Measurements from ENCODE around the gene PRC1.
"Not testable (repeated sequence)": the region's sequence is repeated elsewhere in the genome, so short reads cannot be mapped to it uniquely, and the experiment has no call there.

PRC1 gene

DNA sequence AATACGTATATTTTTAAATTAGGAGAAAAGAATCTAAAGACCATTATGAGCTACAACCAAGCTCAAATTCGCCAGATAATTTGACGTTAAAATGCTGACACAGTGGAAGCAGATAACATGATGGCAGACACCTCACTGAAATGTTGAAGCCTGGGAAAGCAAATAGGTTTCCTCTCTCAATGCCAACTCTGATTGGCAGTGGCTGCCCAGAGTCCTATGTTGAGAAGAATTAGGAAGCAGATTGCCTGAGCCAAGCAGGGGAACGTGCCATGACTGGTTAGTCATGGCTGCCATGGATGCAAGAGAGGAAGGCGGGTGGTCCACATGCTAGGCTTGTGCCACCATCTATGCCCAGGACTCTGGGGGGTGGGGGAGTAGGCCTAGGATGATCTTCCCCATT is 56.1 kb downstream of the PRC1 start:
- no peak for DNase-seq (ENCODE audit: low read depth, low spot score)
- H3K27ac ChIP-seq, result no peak overlapping the region

DNA sequence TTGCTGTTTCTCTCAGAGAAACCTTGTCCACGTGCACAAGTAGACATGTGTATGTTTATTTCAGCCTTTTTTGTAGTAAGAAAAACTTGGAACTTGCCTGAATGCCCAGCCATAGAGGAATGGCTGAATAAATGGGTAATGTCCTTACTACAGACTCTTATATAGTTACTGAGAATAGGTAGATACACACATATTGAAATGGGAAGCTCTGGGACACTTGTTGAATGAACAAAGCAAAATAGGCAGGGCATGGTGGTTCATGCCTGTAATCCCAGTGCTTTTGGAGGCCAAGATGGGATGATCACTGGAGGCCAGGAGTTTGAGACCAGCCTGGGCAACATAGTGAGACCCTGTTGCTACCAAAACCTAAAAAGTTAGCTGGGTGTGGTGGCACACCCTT is 57.5 kb downstream of the PRC1 start:
- H3K27ac ChIP-seq, result no peak overlapping the region
- no peak for DNase-seq (ENCODE audit: low read depth, low spot score)

GRCh38 chr15:90934949-90935751 is 59.2 kb downstream of the PRC1 start, which contains the start of gene UNC45A:
Gene UNC45A, plus strand, starts transcription at chr15:90935285. Its CDS starts 40 bp downstream, at chr15:90935325.
- peak within 1 kb of the TSS; percentile 44 for H3K27ac ChIP-seq
- no peak for DNase-seq (ENCODE audit: low read depth, low spot score)

DNA sequence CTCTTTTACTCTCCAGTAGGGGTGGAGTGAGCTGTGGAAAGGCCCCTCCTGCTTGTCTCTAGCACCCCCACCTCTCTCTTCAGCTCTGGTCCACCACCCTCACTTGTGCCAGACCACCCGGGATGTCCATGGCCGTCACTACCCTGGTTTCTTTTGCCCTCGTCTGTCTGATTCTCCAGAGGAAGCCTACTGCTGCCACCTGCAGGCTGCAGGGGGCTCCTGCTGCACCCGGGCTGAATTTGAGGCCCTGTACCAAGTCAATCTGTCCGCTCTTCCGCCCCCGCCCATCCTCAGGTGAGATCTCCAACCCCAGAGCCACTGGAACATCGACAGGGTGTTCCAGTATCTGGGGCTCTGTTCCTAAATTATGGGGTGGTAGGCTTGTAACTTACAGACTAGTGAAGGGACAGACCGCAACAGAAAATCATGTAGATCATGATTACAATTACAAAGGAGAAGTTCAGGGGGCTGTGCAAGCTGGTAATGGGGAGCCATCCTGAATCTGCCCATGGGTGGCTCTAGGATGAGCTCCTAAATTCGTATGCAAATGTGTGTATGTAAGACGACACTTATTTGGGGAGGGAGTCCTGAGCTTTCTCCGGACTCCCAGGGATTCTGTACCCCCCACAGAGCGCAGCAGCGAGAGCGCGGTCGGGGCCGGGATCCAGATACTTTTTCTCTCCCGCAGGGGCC is 59.9 kb downstream of the PRC1 start:
- no peak for DNase-seq (ENCODE audit: low read depth, low spot score)
- peak overlapping the region; percentile 44 for H3K27ac ChIP-seq

DNA sequence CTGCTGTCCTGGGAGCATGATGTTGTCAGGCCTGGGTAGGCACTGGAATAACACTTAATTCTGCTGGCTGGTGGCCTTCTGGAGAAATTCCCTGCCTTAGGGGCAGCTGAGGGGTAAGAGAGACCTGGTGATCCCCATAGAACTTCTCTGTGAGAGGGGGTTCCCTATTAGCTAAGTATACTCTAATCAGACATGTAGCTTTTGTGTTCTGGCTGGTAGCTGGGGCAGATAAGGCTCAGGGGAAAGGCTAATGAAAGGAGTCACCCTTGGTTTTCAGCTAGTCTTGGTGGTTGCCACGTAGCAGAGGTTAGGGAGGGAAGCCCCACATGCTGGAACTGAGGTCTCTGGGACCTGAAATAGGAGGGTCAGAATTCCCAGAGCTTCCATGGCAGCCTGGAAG is 61.0 kb downstream of the PRC1 start:
- no peak for DNase-seq (ENCODE audit: low read depth, low spot score)
- no peak overlapping the region for H3K27ac ChIP-seq

DNA sequence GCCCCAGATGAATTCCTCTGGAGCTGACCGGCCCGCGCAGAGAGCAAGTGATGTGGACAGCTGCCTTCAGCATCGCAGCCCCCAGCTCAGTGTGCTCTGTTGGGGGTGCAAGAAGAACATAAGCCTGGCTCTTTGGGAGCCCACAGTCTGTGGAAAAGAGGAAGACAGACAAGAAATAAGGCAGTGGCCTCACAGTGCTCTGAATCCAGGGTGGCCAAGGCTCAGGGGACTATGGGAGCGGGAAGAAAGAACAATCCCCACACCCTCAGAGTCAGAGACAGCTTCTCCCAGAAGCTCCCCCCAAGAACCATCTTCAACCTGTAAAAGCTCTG is 61.7 kb downstream of the PRC1 start:
- DNase-seq (ENCODE audit: low read depth, low spot score), result no peak
- H3K27ac ChIP-seq, result peak overlapping the region; percentile 77

DNA sequence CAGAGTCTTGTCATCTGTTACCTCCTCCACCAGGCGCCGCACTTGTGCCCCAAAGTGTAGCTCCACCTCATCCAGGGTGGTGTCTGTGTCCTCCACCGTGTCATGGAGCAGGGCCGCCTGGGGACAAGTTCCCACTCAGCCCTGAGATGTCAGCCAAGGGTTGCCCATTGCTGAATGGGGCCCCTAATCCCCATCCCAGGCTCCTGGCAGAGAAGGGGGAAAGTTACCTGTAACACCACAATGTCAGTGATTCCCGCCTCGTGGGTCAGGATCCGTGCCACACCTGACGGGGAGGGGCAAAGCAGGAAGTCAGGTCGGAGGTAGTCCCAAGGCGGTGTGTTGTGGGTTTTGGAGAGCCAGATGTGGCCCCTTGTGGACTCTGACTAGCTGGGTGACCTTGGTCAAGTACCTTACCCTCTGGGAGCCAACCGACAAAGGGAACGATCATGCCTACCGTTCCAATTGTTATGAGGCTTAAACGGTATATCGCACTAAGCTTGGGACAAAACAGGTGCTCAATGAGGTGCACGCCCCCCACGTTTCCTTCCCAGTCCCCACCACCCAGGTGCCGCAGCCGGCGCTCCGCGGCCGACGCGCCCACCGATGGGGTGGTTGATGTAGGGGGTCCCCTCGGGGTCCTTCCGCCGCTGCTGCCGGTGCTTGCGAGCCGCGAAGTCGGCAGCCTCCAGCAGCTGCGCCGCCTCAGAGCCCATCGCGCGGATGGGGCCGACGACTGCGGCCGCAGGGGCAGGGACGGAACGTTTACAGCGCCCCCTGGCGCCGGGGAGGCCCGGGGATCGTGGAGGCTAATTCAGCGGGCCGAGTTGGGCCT is 62.3 kb downstream of the PRC1 start, which contains the start of gene HDDC3:
Gene HDDC3, minus strand, starts transcription at position 722 of the 832 bp plus-strand sequence. Its CDS starts 9 bp downstream, at position 713.
- peak within 1 kb of the TSS; percentile 77 for H3K27ac ChIP-seq
- DNase-seq (ENCODE audit: low read depth, low spot score), result no peak

DNA sequence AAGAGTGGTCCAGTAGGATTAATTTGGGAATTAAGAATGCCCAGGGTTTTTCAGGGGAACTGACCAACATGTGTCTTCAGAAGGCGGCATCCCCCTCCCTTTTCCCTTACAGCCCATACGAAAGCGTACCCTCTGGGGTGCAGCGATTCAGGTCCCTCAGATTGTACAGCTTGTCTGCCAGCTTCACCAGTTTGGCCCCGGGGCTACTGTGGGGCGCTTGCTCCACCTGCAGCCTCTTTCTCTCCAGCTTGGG is 62.8 kb downstream of the PRC1 start:
- peak overlapping the region; percentile 77 for H3K27ac ChIP-seq
- no peak for DNase-seq (ENCODE audit: low read depth, low spot score)

DNA sequence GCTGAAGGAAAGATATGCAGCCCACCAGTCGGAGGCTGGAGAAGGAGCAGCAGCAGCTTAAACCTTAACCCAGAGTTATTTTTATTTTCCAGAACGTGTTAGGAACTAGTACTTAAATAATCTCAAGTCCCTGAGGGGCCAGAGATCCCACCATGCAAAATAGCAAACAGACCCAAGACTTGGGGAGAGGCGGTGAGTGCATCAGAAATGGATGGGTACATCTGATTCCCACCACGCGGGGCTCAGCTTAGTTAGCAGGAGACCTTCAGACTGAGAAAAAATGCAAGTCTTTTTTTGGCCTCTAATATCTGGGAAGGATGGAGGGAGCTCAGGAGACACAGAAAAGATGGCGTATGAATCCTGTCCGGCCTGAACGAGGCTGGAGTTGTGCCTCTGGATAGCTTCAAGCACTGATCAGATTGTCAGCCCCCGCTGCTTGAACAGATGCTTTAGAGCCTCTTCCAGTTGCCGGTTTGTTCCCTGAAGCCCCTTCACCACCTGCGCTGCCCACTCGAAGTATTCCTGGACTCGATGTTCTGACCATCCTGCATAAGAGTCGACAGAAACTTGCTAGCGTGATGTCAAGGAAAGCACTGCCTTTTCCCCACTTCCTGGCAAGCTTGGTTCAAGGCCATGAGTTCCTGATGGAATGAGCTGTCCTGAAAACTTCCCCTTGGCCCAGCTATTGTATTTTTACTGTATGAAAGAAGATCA is 63.3 kb downstream of the PRC1 start:
- DNase-seq (ENCODE audit: low read depth, low spot score), result no peak
- peak overlapping the region; percentile 77 for H3K27ac ChIP-seq

- H3K27ac ChIP-seq, result peak overlapping the region; percentile 77
- DNase-seq (ENCODE audit: low read depth, low spot score), result no peak
Observed at GRCh38 chr15:90929246-90930019, 64.9 kb downstream of the PRC1 start.

GRCh38 chr15:90928106-90928505 is 66.2 kb downstream of the PRC1 start:
- not testable (repeated sequence) for DNase-seq (ENCODE audit: low read depth, low spot score); H3K27ac ChIP-seq

DNA sequence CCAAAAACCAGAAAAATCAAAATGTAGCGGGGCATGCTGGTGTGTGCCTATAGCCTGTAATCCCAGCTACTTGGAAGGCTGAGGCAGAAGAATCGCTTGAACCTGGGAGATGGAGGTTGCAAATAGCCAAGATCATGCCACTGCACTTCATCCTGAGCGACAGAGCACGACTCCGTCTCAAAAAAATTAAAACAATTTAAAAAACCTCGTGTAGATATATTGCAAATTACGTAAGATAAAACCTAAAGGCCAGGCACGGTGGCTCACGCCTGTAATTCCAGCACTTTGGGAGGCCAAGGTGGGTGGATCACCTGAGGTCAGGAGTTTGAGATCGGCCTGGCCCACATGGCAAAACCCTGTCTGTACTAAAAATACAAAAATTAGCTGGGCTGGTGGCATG is 67.6 kb downstream of the PRC1 start:
- not testable (repeated sequence) for H3K27ac ChIP-seq; DNase-seq (ENCODE audit: low read depth, low spot score)

DNA sequence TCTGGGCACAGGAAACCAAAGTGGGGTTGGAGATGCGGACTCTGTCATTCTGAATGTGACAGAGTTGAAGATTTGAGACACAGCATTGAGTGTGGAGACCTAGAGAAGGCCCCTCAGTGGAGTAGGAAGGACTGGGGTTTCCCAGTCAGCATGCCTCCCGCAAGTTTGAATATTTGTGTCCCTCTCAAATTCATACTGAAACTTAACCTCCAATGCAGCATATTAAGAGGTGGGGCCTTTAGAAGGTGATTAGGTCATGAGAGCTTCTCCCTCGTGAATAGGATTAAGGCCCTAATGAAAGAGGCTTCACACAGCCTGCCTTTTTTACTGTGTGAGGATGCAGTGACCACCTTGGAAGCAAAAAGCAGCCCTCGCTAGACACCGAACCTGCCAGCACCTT is 70.0 kb downstream of the PRC1 start:
- DNase-seq (ENCODE audit: low read depth, low spot score), result no peak
- H3K27ac ChIP-seq, result no peak overlapping the region

GRCh38 chr15:90922712-90923322 is 71.5 kb downstream of the PRC1 start:
- not testable (repeated sequence) for DNase-seq (ENCODE audit: low read depth, low spot score); H3K27ac ChIP-seq

- no peak overlapping the region for H3K27ac ChIP-seq
- no peak for DNase-seq (ENCODE audit: low read depth, low spot score)
Observed at GRCh38 chr15:90921887-90922286, 72.4 kb downstream of the PRC1 start.

- H3K27ac ChIP-seq, result no peak overlapping the region
- DNase-seq (ENCODE audit: low read depth, low spot score), result no peak
Observed at GRCh38 chr15:90918835-90919234, 75.5 kb downstream of the PRC1 start.

GRCh38 chr15:90918034-90918788 is 76.1 kb downstream of the PRC1 start:
- DNase-seq (ENCODE audit: low read depth, low spot score), result no peak
- no peak overlapping the region for H3K27ac ChIP-seq

- H3K27ac ChIP-seq, result no peak overlapping the region
Observed at GRCh38 chr15:90917569-90917968, 76.8 kb downstream of the PRC1 start.

DNA sequence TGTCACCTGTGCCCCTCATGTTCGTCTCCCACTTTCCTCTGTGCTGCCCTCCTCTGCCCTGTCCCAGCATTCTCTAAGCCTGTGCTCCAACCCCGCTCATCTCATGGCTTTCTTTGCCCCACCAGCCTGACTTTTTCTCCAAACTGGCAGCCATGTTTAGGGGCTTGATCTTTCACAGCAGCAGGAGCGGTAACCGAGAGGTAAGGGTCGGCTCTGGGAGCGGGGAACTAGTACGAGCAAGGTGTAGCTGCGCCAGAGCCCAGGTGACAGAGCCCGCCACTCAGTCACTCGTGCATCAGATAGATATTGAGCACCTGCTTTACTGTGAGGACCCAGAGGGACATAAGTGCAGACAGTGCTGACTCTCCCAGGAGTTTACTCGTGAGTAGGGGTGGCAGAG is 77.9 kb downstream of the PRC1 start:
- DNase-seq (ENCODE audit: low read depth, low spot score), result no peak

More at GRCh38 chr15:90917569-90917968, 76.8 kb downstream of the PRC1 start:
- DNase-seq (ENCODE audit: low read depth, low spot score), result no peak

More for the DNA sequence above, 77.9 kb downstream of the PRC1 start:
- no peak overlapping the region for H3K27ac ChIP-seq

Data from epithelial cell of prostate (primary cell).